DMS79 treated with DMSO at 0.1 percent for 48 hours (cell line): Measurements from ENCODE around the gene ALPL.

Experiments used
- DNase-seq: peaks from one replicate; lab custom pipeline; 2025; lab: John Stamatoyannopoulos, UW

ALPL gene

GRCh38 chr1:21618561-21619374 is 109.5 kb downstream of the ALPL start:
- DNase-seq: peak; percentile 15

DNA sequence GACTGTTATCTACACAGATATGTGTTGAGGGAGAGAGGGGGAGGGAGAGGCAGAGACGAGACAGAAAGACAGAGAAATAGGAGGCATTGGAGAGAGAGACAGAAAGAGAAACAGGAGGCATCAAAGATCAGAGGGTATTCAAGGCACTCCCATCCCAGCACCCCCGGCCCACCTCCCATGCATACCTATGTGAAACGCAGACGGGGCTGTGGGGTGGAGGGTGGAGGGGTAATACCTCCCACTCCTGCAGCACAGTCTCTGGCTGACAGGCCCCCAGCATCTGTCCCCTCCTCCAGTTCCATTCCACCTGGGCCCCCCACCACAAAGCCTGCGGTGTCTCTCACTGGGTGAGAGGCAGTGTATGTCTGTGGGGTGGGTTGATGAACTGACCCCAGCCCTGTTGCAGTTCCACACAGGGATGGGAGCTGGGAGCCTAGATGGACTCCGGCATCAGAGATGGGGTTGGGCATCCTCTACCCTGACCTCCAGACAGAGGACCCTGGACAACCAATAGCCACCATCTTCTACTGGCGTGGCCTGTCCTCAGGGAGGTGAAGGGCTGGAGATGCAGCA is 110.2 kb downstream of the ALPL start:
- DNase-seq: no peak

DNA sequence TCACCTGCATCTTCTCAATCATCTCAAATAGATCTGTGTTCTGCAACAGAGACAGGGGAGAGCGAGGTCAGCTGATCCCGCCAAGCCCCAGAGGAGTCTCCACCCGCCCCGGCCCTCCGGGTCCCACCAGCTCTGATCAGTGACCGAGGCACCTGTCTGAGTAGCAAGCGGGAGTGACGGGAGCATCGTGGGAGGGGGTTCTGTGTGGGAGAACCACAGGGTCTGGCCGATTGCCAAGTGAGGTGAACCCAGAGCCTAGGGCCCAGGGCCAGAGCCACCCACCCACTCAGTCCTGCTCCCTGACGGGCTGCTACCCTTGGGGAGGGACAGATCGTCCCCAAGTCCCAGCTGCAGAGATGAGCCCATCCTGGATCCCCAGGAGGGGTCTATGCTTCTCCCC is 110.8 kb downstream of the ALPL start:
- DNase-seq: peak; percentile 28

- DNase-seq: peak; percentile 82
Observed at GRCh38 chr1:21620496-21620895, 111.3 kb downstream of the ALPL start.

- DNase-seq: peak; percentile 35
Observed at GRCh38 chr1:21621051-21621450, 111.8 kb downstream of the ALPL start.

DNA sequence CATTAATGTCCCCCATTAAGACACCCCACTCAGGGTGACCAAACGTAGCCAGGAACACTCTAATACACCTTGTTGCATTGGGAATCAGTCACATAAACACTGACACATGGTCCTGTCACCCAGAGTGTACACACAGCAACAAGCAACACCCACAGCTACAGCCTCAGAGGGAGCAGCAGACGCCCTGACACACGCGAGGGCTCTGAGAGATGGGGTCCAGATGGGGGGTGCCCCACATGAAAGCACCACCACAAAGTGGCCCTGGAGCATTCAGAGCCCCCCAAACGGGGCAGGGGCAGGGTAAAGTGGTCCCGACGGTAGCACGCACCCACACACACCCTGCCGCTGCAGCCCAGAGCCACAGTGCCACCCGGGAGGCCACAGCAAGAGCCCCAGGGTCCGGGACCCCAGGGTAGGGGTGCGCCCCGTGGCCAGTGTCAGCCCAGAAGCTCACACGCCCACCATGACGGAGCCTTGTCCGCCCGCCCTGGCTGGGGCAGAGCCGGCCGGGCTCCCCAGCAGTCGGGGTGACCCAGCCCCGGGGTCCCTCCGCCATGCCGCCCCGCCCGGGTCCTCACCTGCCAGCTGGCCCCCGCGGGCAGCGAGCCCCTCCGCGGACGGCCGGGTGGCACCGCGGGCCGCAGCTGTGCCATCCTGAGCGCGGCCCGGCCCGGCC is 112.7 kb downstream of the ALPL start:
- no peak for DNase-seq

GRCh38 chr1:21622466-21623315 is 113.5 kb downstream of the ALPL start:
- DNase-seq: no peak

- peak; percentile 70 for DNase-seq
Observed at GRCh38 chr1:21623410-21623961, 114.3 kb downstream of the ALPL start.

DNA sequence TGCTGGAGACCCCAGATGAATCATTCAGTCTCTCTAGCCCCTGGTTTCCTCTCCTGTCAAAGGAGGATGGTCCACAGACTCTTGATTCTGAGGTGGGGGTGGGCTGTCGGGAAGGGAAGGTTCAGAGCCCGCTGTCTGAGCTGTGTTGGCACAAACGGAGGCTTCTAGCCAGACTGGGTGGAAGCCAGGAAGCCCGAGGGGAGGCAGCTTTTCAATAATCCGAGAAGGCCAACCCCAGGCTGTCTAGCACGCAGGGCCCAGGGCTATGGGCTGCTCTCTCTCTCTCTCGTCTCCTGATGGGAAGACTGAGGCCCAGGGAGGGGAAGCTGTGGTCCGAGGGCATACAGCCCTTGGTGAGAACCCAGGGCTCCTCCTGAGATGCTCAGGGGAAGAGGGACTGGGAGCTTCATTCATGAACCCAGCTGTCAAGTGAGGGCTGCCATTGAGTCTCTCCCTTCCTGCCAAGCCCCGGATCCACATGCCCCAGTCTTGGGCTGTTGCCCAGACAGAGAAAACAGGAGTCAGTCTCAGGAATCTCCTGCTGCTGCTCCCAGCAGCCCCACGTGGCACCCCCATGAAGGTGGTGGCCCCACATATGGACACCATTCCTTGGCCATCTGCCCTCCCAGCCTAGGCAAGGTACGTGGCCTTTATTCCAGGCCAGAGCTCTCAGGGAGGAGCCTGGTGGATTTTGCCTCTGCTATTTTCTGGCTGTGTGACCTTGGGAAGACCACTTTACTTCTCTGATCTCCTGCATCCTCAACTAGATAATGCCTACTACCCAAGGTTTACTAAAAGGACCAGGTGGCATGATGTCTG is 115.6 kb downstream of the ALPL start:
- no peak for DNase-seq

DNA sequence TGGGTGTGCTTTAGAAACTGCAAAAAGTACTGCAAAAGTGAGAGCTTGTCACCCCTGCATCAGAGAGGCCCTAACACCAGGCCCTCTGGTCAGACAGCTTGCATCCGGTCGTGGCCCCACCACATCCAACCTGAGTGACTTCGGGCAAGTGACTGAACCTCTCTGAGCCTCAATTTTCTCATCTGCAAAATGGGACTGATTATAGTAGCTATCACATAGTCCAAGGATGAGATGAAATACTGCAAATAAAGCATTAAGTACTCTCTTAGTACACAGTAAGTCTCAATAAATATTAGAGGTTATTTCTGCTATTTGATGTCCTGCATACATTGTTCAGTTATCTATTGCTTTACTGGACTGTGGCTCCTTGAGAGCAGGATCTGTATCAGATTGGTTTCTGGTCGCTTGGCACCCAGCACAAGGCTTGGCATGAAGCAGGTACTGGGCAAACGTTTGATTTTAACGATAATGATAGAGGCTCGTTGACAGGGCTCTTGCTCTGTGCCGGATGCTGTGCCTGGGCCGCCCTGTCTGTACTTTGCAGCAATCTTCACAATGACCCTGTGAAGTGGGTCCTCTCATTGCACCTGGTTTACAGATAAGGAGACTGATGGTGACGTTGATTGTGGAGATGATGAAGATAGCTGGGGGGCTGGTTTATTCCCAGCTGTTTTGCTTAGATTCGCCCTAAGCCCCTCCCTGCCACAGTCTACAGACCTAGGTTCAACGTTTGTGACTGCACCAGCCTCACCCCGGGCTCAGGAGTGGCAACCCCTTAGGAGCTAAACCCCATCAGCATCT is 116.4 kb downstream of the ALPL start:
- DNase-seq: peak; percentile 8

DNA sequence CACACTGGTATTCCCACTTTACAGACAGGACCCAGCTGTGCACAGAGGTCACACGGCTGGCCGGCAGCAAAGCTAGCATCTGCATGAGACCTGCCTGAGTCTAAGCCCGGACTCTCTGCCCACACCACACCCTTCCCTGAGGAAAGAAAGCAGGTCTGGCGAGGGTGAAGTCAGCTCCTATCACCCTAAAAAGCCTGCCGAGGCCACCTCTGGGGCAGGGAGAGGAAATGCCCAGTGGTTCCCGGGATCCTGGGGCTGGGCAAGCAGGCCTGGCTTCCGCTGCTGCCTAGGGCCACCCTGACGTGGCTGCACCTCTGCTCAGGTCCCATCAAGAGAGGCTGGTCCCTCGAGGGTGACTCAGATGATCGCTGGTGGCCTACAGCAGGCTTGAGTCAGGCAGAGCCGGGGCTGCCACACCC is 117.7 kb downstream of the ALPL start:
- no peak for DNase-seq
